Activated T-cell treated with anti-CD3 and anti-CD28 coated beads, Interleukin-2, amount 50 U/mL, for 72 hours (primary cell): ENCODE measurements around the gene KIAA0825. TPM values are rescaled to one million over a fixed set of nuclear protein-coding genes. Genes with fewer than 3 reads are reported as not detected.

Source experiments
- ATAC-seq, 2 donors: fragments of 150-1000 bp; cut with Tn5 transposase; replicated peaks in 1 of 2; 2 replicates each; pipeline ENCODE4 v1.10.0; 2021; ENCODE audit warnings: moderate library complexity in 2 of 2, mild to moderate bottlenecking in 1 of 2
- DNase-seq, 2 donors: peaks; one replicate each; pipeline ENCODE4 v3.0.0; 2021 to 2022; ENCODE audit warnings: mixed read lengths in 1 of 2
- H3K27ac Mint-ChIP-seq: one replicate; pipeline ENCODE4 v1.8.0; 2022; ENCODE audit warnings: mild to moderate bottlenecking, moderate library complexity, mixed read lengths
- H3K27me3 Mint-ChIP-seq: one replicate; pipeline ENCODE4 v1.8.0; 2022; ENCODE audit warnings: low read depth, mixed read lengths
- H3K36me3 Mint-ChIP-seq, 2 donors: one replicate each; pipeline ENCODE4 v1.8.0; 2022; ENCODE audit warnings: mixed read lengths in 2 of 2, mild to moderate bottlenecking in 1 of 2; ENCODE audit not compliant: insufficient read depth in 2 of 2
- H3K4me1 Mint-ChIP-seq: one replicate; pipeline ENCODE4 v1.8.0; 2022; ENCODE audit warnings: low read depth, mixed read lengths
- H3K4me3 Mint-ChIP-seq, 2 donors: one replicate each; pipeline ENCODE4 v1.8.0; 2022; ENCODE audit warnings: mild to moderate bottlenecking in 2 of 2, mixed read lengths in 2 of 2, moderate library complexity in 2 of 2
- H3K9me3 Mint-ChIP-seq, 2 donors: one replicate each; pipeline ENCODE4 v1.8.0; 2022; ENCODE audit warnings: mixed read lengths in 2 of 2
- total RNA-seq, 2 donors: library from RNA; stranded (reverse); gene quantifications; one replicate each; pipeline ENCODE4 v1.2.3, GENCODE V29; 2022

KIAA0825 gene
- total RNA-seq, 2 donors from 2014 or later = 1.0 to 1.1 TPM

GRCh38 chr5:94562327-94562971, 56.0 kb downstream of the KIAA0825 start:
- no peak overlapping the region for H3K4me3 Mint-ChIP-seq
- no peak for DNase-seq
- peak in 1 of 2 donors; percentile 53 for ATAC-seq
- H3K4me1 Mint-ChIP-seq = no peaks in the 10 kb centered on the region
- H3K27ac Mint-ChIP-seq = no peak overlapping the region
- no peaks in the 10 kb centered on the region for H3K9me3 Mint-ChIP-seq
- no peaks in the 10 kb centered on the region for H3K36me3 Mint-ChIP-seq
- H3K27me3 Mint-ChIP-seq = no peaks in the 10 kb centered on the region

GRCh38 chr5:94558028-94558427, 60.4 kb downstream of the KIAA0825 start:
- ATAC-seq = no peak
- DNase-seq = no peak
- H3K27me3 Mint-ChIP-seq = no peaks in the 10 kb centered on the region
- no peak overlapping the region for H3K27ac Mint-ChIP-seq
- H3K4me1 Mint-ChIP-seq = no peaks in the 10 kb centered on the region
- no peaks in the 10 kb centered on the region for H3K36me3 Mint-ChIP-seq
- no peak overlapping the region for H3K4me3 Mint-ChIP-seq
- H3K9me3 Mint-ChIP-seq = no peaks in the 10 kb centered on the region

GRCh38 chr5:94551858-94552257, 66.5 kb downstream of the KIAA0825 start:
- H3K27ac Mint-ChIP-seq = no peak overlapping the region
- peaks cover 5 to 7% of the 10 kb centered on the region in 2 donors for H3K9me3 Mint-ChIP-seq
- ATAC-seq = no peak
- H3K4me3 Mint-ChIP-seq = no peak overlapping the region
- no peaks in the 10 kb centered on the region for H3K27me3 Mint-ChIP-seq
- peaks cover 4 to 5% of the 10 kb centered on the region in 2 donors for H3K36me3 Mint-ChIP-seq
- H3K4me1 Mint-ChIP-seq = no peaks in the 10 kb centered on the region
- no peak for DNase-seq

- no peak for DNase-seq
- peaks cover 5 to 7% of the 10 kb centered on the region in 2 donors for H3K9me3 Mint-ChIP-seq
- H3K4me3 Mint-ChIP-seq = no peak overlapping the region
- H3K27me3 Mint-ChIP-seq = no peaks in the 10 kb centered on the region
- no peak overlapping the region for H3K27ac Mint-ChIP-seq
- ATAC-seq = no peak
- no peaks in the 10 kb centered on the region for H3K4me1 Mint-ChIP-seq
- peaks cover 5 to 11% of the 10 kb centered on the region in 2 donors for H3K36me3 Mint-ChIP-seq
Measured at GRCh38 chr5:94545870-94546625, 72.4 kb downstream of the KIAA0825 start.

GRCh38 chr5:94544875-94545547, 73.4 kb downstream of the KIAA0825 start:
- Mint-ChIP-seq H3K27me3 (no peaks in the 10 kb centered on the region), H3K9me3 (peaks cover 4 to 8% of the 10 kb centered on the region in 2 donors), H3K36me3 (peaks cover 6 to 17% of the 10 kb centered on the region in 2 donors), H3K4me3 (no peak overlapping the region), H3K27ac (no peak overlapping the region), H3K4me1 (no peaks in the 10 kb centered on the region)
- DNase-seq (no peak), ATAC-seq (no peak)

- no peaks in the 10 kb centered on the region for H3K27me3 Mint-ChIP-seq
- H3K4me3 Mint-ChIP-seq = no peak overlapping the region
- DNase-seq (no peak), ATAC-seq (no peak)
- H3K36me3 Mint-ChIP-seq = peaks cover 5 to 15% of the 10 kb centered on the region in 2 donors
- peaks cover 4 to 10% of the 10 kb centered on the region in 2 donors for H3K9me3 Mint-ChIP-seq
- H3K4me1 Mint-ChIP-seq = no peaks in the 10 kb centered on the region
- H3K27ac Mint-ChIP-seq = no peak overlapping the region
Measured at GRCh38 chr5:94544031-94544650, 74.3 kb downstream of the KIAA0825 start.

- H3K36me3 Mint-ChIP-seq = peaks cover 5 to 13% of the 10 kb centered on the region in 2 donors
- H3K9me3 Mint-ChIP-seq = peaks cover 2 to 8% of the 10 kb centered on the region in 2 donors
- no peak overlapping the region for H3K4me3 Mint-ChIP-seq
- no peaks in the 10 kb centered on the region for H3K27me3 Mint-ChIP-seq
- H3K27ac Mint-ChIP-seq = no peak overlapping the region
- H3K4me1 Mint-ChIP-seq = no peaks in the 10 kb centered on the region
- ATAC-seq = no peak
- no peak for DNase-seq
Measured at GRCh38 chr5:94540856-94541494, 77.4 kb downstream of the KIAA0825 start.

- ATAC-seq (no peak), DNase-seq (no peak)
- peaks cover 2 to 8% of the 10 kb centered on the region in 2 donors for H3K9me3 Mint-ChIP-seq
- H3K27ac Mint-ChIP-seq = no peak overlapping the region
- H3K4me1 Mint-ChIP-seq = no peaks in the 10 kb centered on the region
- H3K36me3 Mint-ChIP-seq = peaks cover 5 to 13% of the 10 kb centered on the region in 2 donors
- no peak overlapping the region for H3K4me3 Mint-ChIP-seq
- no peaks in the 10 kb centered on the region for H3K27me3 Mint-ChIP-seq
Measured at GRCh38 chr5:94538260-94538659, 80.1 kb downstream of the KIAA0825 start.

GRCh38 chr5:94526706-94527105, 91.7 kb downstream of the KIAA0825 start:
- no peak for ATAC-seq
- Mint-ChIP-seq H3K27me3 (no peaks in the 10 kb centered on the region), H3K27ac (peak overlapping the region; percentile 41), H3K36me3 (no peaks in the 10 kb centered on the region), H3K9me3 (no peaks in the 10 kb centered on the region), H3K4me3 (no peak overlapping the region), H3K4me1 (no peaks in the 10 kb centered on the region)
- DNase-seq = no peak

GRCh38 chr5:94524841-94525697, 93.3 kb downstream of the KIAA0825 start:
- H3K36me3 Mint-ChIP-seq = no peaks in the 10 kb centered on the region

GRCh38 chr5:94523018-94523417, 95.4 kb downstream of the KIAA0825 start:
- Mint-ChIP-seq H3K36me3 (no peaks in the 10 kb centered on the region), H3K27me3 (no peaks in the 10 kb centered on the region), H3K4me3 (no peak overlapping the region), H3K9me3 (no peaks in the 10 kb centered on the region), H3K27ac (no peak overlapping the region), H3K4me1 (no peaks in the 10 kb centered on the region)
- ATAC-seq (no peak), DNase-seq (no peak)

More at GRCh38 chr5:94524841-94525697, 93.3 kb downstream of the KIAA0825 start:
- no peaks in the 10 kb centered on the region for H3K27me3 Mint-ChIP-seq
- H3K4me3 Mint-ChIP-seq = no peak overlapping the region
- H3K27ac Mint-ChIP-seq = no peak overlapping the region
- H3K9me3 Mint-ChIP-seq = no peaks in the 10 kb centered on the region
- ATAC-seq (peak; percentile 41 to 54), DNase-seq (peak; percentile 7 to 22)
- no peaks in the 10 kb centered on the region for H3K4me1 Mint-ChIP-seq

GRCh38 chr5:94522117-94522516, 96.3 kb downstream of the KIAA0825 start:
- no peaks in the 10 kb centered on the region for H3K27me3 Mint-ChIP-seq
- no peaks in the 10 kb centered on the region for H3K4me1 Mint-ChIP-seq
- H3K9me3 Mint-ChIP-seq = no peaks in the 10 kb centered on the region
- no peak for DNase-seq
- H3K36me3 Mint-ChIP-seq = no peaks in the 10 kb centered on the region
- ATAC-seq = no peak
- no peak overlapping the region for H3K27ac Mint-ChIP-seq
- H3K4me3 Mint-ChIP-seq = no peak overlapping the region
